ENCODE measurements around the gene SPRYD7.

DNA sequence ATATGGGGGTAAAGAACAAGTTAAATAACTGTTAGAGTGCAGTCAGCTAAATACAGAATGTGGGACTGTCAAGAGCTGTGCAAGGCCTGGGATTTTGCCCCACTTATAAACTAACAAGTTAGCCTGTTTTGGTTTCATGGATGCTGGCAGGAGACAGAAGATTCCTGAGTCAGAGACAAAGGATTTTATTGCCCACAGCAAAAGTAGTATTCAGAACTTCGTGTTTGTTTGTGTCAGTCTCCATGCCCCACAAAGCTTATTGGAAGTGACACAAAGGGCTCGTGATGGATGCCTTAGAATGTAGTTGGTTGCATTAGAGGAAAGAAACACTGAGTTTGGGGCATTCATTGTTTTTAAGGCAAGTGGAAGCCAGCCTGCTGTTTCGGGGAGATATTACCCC lies 22.2 kb upstream of the SPRYD7 start:
- TF ChIP-seq, protein P1, sequence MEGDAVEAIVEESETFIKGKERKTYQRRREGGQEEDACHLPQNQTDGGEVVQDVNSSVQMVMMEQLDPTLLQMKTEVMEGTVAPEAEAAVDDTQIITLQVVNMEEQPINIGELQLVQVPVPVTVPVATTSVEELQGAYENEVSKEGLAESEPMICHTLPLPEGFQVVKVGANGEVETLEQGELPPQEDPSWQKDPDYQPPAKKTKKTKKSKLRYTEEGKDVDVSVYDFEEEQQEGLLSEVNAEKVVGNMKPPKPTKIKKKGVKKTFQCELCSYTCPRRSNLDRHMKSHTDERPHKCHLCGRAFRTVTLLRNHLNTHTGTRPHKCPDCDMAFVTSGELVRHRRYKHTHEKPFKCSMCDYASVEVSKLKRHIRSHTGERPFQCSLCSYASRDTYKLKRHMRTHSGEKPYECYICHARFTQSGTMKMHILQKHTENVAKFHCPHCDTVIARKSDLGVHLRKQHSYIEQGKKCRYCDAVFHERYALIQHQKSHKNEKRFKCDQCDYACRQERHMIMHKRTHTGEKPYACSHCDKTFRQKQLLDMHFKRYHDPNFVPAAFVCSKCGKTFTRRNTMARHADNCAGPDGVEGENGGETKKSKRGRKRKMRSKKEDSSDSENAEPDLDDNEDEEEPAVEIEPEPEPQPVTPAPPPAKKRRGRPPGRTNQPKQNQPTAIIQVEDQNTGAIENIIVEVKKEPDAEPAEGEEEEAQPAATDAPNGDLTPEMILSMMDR (IDR thresholded peaks at IDR 0.05) = no peak
- no peak for TF ChIP-seq TAF1 (IDR thresholded peaks at IDR 0.05; ENCODE audit: borderline replicate concordance, low read depth, low read length)
- TF ChIP-seq, protein P2, sequence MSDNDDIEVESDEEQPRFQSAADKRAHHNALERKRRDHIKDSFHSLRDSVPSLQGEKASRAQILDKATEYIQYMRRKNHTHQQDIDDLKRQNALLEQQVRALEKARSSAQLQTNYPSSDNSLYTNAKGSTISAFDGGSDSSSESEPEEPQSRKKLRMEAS (IDR thresholded peaks at IDR 0.05; ENCODE audit: low read depth) = no peak

All from SK-N-SH (cell line).